H9 (cell line): Measurements from ENCODE around the gene DPYD. TPM values are rescaled to one million over a fixed set of nuclear protein-coding genes. Genes with fewer than 3 reads are reported as not detected.

ENCODE experiments used
- DNase-seq: peaks from one replicate; pipeline ENCODE4 v3.0.0-alpha.2; 2017
- H2AFZ ChIP-seq: one replicate; pipeline ENCODE4 v1.6.1; 2013; ENCODE audit warnings: mild to moderate bottlenecking, low read length, control low read depth, moderate library complexity
- H2AK5ac ChIP-seq: 2 replicates; pipeline ENCODE4 v1.6.1; 2013; ENCODE audit warnings: low read length, control low read depth, mixed read lengths; ENCODE audit not compliant: insufficient read length
- H2BK120ac ChIP-seq: one replicate; pipeline ENCODE4 v1.6.1; 2013; ENCODE audit warnings: low read depth, mild to moderate bottlenecking, low read length, control low read depth, inconsistent platforms; ENCODE audit not compliant: poor library complexity, severe bottlenecking
- H2BK12ac ChIP-seq: 2 replicates; pipeline ENCODE4 v1.6.1; 2013; ENCODE audit warnings: low read length, control low read depth, mixed read lengths, low read depth; ENCODE audit not compliant: insufficient read length
- H2BK15ac ChIP-seq: 2 replicates; pipeline ENCODE4 v1.6.1; 2013; ENCODE audit warnings: low read depth, low read length, control low read depth
- H2BK20ac ChIP-seq: one replicate; pipeline ENCODE4 v1.6.1; 2013; ENCODE audit warnings: low read depth, mild to moderate bottlenecking, low read length, control low read depth, inconsistent platforms; ENCODE audit not compliant: poor library complexity, severe bottlenecking
- H2BK5ac ChIP-seq: 2 replicates; pipeline ENCODE4 v1.6.1; 2013; ENCODE audit warnings: low read length, control low read depth, mixed read lengths; ENCODE audit not compliant: insufficient read length
- H3K14ac ChIP-seq: 2 replicates; pipeline ENCODE4 v1.6.1; 2013; ENCODE audit warnings: low read length, control low read depth; ENCODE audit not compliant: insufficient read depth
- H3K18ac ChIP-seq: 2 replicates; pipeline ENCODE4 v1.6.1; 2013; ENCODE audit warnings: low read depth, mild to moderate bottlenecking, mixed read lengths, low read length, control low read depth; ENCODE audit not compliant: insufficient read length
- H3K23ac ChIP-seq: 2 replicates; pipeline ENCODE4 v1.6.1; 2013; ENCODE audit warnings: low read length, control low read depth, mixed read lengths, low read depth; ENCODE audit not compliant: insufficient read length
- H3K23me2 ChIP-seq: 2 replicates; pipeline ENCODE4 v1.6.1; 2013; ENCODE audit warnings: low read depth, mild to moderate bottlenecking, mixed read lengths, low read length, control low read depth; ENCODE audit not compliant: insufficient read length, poor library complexity, severe bottlenecking
- H3K27ac ChIP-seq: 2 replicates; pipeline ENCODE4 v1.5.1; 2013; ENCODE audit warnings: low read length, control low read depth, mixed read lengths, low read depth; ENCODE audit not compliant: insufficient read length
- H3K27me3 ChIP-seq: 2 replicates; pipeline ENCODE4 v1.6.1; 2013; ENCODE audit warnings: low read length, control low read depth, inconsistent platforms; ENCODE audit not compliant: insufficient read depth
- H3K4ac ChIP-seq: 2 replicates; pipeline ENCODE4 v1.6.1; 2013; ENCODE audit warnings: low read depth, mild to moderate bottlenecking, control low read depth, inconsistent platforms, low read length, moderate library complexity
- H3K4me1 ChIP-seq: 2 replicates; pipeline ENCODE4 v1.6.1; 2013; ENCODE audit warnings: low read length, control low read depth, inconsistent platforms; ENCODE audit not compliant: insufficient read depth
- H3K4me2 ChIP-seq: 2 replicates; pipeline ENCODE4 v1.6.1; 2013; ENCODE audit warnings: low read length, control low read depth, mixed read lengths; ENCODE audit not compliant: insufficient read length, insufficient read depth
- H3K56ac ChIP-seq: 2 replicates; pipeline ENCODE4 v1.6.1; 2013; ENCODE audit warnings: low read depth, mild to moderate bottlenecking, mixed read lengths, low read length, control low read depth; ENCODE audit not compliant: insufficient read length
- H3K79me1 ChIP-seq: 2 replicates; pipeline ENCODE4 v1.6.1; 2013; ENCODE audit warnings: low read depth, mild to moderate bottlenecking, moderate library complexity, low read length, control low read depth, inconsistent platforms; ENCODE audit not compliant: insufficient read depth, poor library complexity, severe bottlenecking
- H3K79me2 ChIP-seq: 2 replicates; pipeline ENCODE4 v1.6.1; 2013; ENCODE audit warnings: low read length, control low read depth, inconsistent platforms; ENCODE audit not compliant: insufficient read depth
- H3K9ac ChIP-seq: 2 replicates; pipeline ENCODE4 v1.6.1; 2013; ENCODE audit warnings: low read length, control low read depth, mixed read lengths; ENCODE audit not compliant: insufficient read length; ENCODE audit errors: extremely low read depth
- H3K9me3 ChIP-seq: one replicate; pipeline ENCODE4 v1.6.1; 2013; ENCODE audit warnings: low read depth, low read length, inconsistent platforms; ENCODE audit not compliant: control insufficient read depth
- H3T11ph ChIP-seq: one replicate; pipeline ENCODE4 v1.6.1; 2013; ENCODE audit warnings: mild to moderate bottlenecking, low read length, control low read depth, inconsistent platforms
- H4K20me1 ChIP-seq: one replicate; pipeline ENCODE4 v1.6.1; 2013; ENCODE audit not compliant: control insufficient read depth, insufficient read length, insufficient read depth
- H4K5ac ChIP-seq: 2 replicates; pipeline ENCODE4 v1.6.1; 2013; ENCODE audit warnings: low read depth, mild to moderate bottlenecking, mixed read lengths, low read length, control low read depth; ENCODE audit not compliant: insufficient read length
- H4K8ac ChIP-seq: replicated peaks from 2 replicates; pipeline ENCODE4 v1.6.1; 2013; ENCODE audit warnings: low read length, control low read depth, mixed read lengths, low read depth; ENCODE audit not compliant: insufficient read length
- H4K91ac ChIP-seq: 2 replicates; pipeline ENCODE4 v1.6.1; 2013; ENCODE audit warnings: low read depth, mild to moderate bottlenecking, moderate library complexity, mixed read lengths, low read length, control low read depth; ENCODE audit not compliant: insufficient read length
- H3K27ac Mint-ChIP-seq, 3 experiments: 2 replicates in 2 of 3; 3 replicates in 1 of 3; pipeline ENCODE4 v1.8.0; 2020 to 2021; ENCODE audit warnings: mixed read lengths in 3 of 3, mild to moderate bottlenecking in 1 of 3, moderate library complexity in 1 of 3
- H3K27me3 Mint-ChIP-seq: 2 replicates; pipeline ENCODE4 v1.8.0; 2021; ENCODE audit warnings: low read depth, mild to moderate bottlenecking, moderate library complexity, mixed read lengths
- H3K36me3 Mint-ChIP-seq, 3 experiments: 2 replicates in 2 of 3; 3 replicates in 1 of 3; pipeline ENCODE4 v1.8.0; 2020 to 2021; ENCODE audit warnings: low read depth in 3 of 3, mixed read lengths in 3 of 3; ENCODE audit not compliant: insufficient read depth in 1 of 3
- H3K4me1 Mint-ChIP-seq, 2 experiments: 2 replicates each; pipeline ENCODE4 v1.8.0; 2020; ENCODE audit warnings: mixed read lengths in 2 of 2
- H3K4me3 Mint-ChIP-seq, 2 experiments: 2 replicates in 1 of 2; 3 replicates in 1 of 2; pipeline ENCODE4 v1.8.0; 2020 to 2021; ENCODE audit warnings: mild to moderate bottlenecking in 2 of 2, mixed read lengths in 2 of 2, moderate library complexity in 1 of 2
- H3K9me3 Mint-ChIP-seq, 2 experiments: 2 replicates in 1 of 2; 3 replicates in 1 of 2; pipeline ENCODE4 v1.8.0; 2020; ENCODE audit warnings: mild to moderate bottlenecking in 2 of 2, mixed read lengths in 2 of 2, moderate library complexity in 1 of 2
- WGBS: extraction: QIAGEN DNeasy Blood & Tissue Kit; methylation state at CpG from one replicate; pipeline ENCODE4 v1.1.7; 2013; ENCODE audit warnings: missing lambda C conversion rate, low lambda C conversion rate, mixed read lengths; ENCODE audit not compliant: insufficient read length; ENCODE audit errors: extremely low coverage; 5-methylcytosine and 5-hydroxymethylcytosine counted together
- total RNA-seq: library from RNA; stranded (reverse); gene quantifications from 2 replicates; pipeline ENCODE4 v1.2.1, GENCODE V29; 2021
- TF ChIP-seq, protein P1 (sequence below): fragments of 200-600 bp; sonication (generic); conservative IDR thresholded peaks from 3 replicates; pipeline ENCODE4 v1.8.0; 2021; ENCODE audit warnings: antibody characterized with exemption, mild to moderate bottlenecking

DPYD gene
- total RNA-seq, 1 experiment from 2014 or later = 0.37 TPM

DNA sequence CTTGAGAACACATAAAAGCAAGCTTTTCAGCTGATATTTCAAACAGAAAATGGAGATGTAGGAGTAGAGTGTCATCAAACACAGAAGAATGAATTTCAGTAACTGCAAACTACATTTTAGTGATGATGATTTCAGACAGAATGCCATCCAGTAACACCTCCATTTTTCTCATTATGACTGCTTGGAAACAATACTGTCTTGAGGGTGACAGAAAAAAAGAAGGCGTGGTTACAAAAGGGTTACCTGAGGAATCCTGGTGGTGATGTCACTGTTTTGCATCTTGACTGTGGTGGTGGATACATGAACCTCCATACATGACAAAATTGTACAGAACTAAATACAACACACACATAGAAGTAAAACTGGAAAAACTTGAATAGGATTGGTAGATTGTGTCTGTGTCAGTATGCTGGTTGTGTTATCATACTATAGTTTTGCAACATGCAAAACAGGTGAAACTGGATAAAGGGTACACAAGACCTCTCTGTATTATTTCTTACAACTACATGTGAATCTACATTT lies 823.4 kb downstream of the DPYD start:
- Histone ChIP-seq H4K8ac (no peak overlapping the region), H3K27me3 (no peaks in the 10 kb centered on the region), H3K79me2 (no peaks in the 10 kb centered on the region), H3K9me3 (no peaks in the 10 kb centered on the region), H2BK5ac (no peak overlapping the region), H2BK12ac (no peak overlapping the region), H2AK5ac (no peak overlapping the region), H2AFZ (no peak overlapping the region), H3K18ac (no peak overlapping the region), H3K4me1 (peaks cover 2% of the 10 kb centered on the region; the same call in 1 of the 2 replicates), H3K56ac (no peak overlapping the region), H3K9ac (no peak overlapping the region), H4K5ac (no peak overlapping the region), H3T11ph (no peak overlapping the region), H3K27ac (no peak overlapping the region), H3K23me2 (no peaks in the 10 kb centered on the region), H3K4me2 (no peak overlapping the region), H2BK20ac (no peak overlapping the region), H3K14ac (no peak overlapping the region), H3K4ac (no peak overlapping the region), H2BK15ac (no peak overlapping the region), H2BK120ac (no peak overlapping the region), H3K23ac (no peak overlapping the region), H4K91ac (no peak overlapping the region), H4K20me1 (no peaks in the 10 kb centered on the region), H3K79me1 (no peaks in the 10 kb centered on the region)
- peaks cover 8 to 17% of the 10 kb centered on the region in 2 experiments for H3K4me1 Mint-ChIP-seq
- peaks cover 0 to 6% (median 2%) of the 10 kb centered on the region in 3 experiments; a peak in 2 of 7 replicates for H3K36me3 Mint-ChIP-seq
- no CpG with 5 or more reads among the region's 1 CpG for WGBS
- no peak for DNase-seq
- H3K27me3 Mint-ChIP-seq = no peaks in the 10 kb centered on the region
- TF ChIP-seq, protein P1, sequence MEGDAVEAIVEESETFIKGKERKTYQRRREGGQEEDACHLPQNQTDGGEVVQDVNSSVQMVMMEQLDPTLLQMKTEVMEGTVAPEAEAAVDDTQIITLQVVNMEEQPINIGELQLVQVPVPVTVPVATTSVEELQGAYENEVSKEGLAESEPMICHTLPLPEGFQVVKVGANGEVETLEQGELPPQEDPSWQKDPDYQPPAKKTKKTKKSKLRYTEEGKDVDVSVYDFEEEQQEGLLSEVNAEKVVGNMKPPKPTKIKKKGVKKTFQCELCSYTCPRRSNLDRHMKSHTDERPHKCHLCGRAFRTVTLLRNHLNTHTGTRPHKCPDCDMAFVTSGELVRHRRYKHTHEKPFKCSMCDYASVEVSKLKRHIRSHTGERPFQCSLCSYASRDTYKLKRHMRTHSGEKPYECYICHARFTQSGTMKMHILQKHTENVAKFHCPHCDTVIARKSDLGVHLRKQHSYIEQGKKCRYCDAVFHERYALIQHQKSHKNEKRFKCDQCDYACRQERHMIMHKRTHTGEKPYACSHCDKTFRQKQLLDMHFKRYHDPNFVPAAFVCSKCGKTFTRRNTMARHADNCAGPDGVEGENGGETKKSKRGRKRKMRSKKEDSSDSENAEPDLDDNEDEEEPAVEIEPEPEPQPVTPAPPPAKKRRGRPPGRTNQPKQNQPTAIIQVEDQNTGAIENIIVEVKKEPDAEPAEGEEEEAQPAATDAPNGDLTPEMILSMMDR = no peak
- no peak overlapping the region; a peak in 1 of 7 replicates for H3K27ac Mint-ChIP-seq
- H3K4me3 Mint-ChIP-seq = no peak overlapping the region
- peaks cover 2 to 3% of the 10 kb centered on the region in 2 experiments; a peak in 3 of 5 replicates for H3K9me3 Mint-ChIP-seq
